T-helper 2 cell treated with Interferon-gamma antibody and Interleukin-4, amounts not matched to agents 100 ng/mL and 5 ng/mL, for 36 hours (primary cell): Measurements from ENCODE around the gene WDR45B. TPM values are rescaled to one million over a fixed set of nuclear protein-coding genes. Genes with fewer than 3 reads are reported as not detected.

Experiments
- total RNA-seq: library from RNA; stranded (reverse); gene quantifications from 2 replicates; pipeline ENCODE4 v1.2.3, GENCODE V29; 2022

The WDR45B gene
- total RNA-seq, 1 donor from 2014 or later: 34.0 TPM

Other genes starting within 250 kb of the WDR45B start
- gene HEXD, start 230.1 kb downstream of the WDR45B start, total RNA-seq: 47.3 and 51.1 TPM in 2 replicates
- 25.5 and 26.6 TPM in 2 replicates for gene OGFOD3, start 229.9 kb downstream of the WDR45B start, total RNA-seq
- 297 and 304 TPM in 2 replicates for gene CYBC1, start 197.7 kb downstream of the WDR45B start, total RNA-seq
- gene NARF, start 189.7 kb downstream of the WDR45B start, total RNA-seq: 109 and 110 TPM in 2 replicates
- 66.3 and 71.1 TPM in 2 replicates for gene FOXK2, start 128.7 kb downstream of the WDR45B start, total RNA-seq
- 0.91 and 1.1 TPM in 2 replicates for gene RAB40B, start 50.3 kb upstream of the WDR45B start, total RNA-seq
- gene FN3KRP, start 68.3 kb upstream of the WDR45B start, total RNA-seq: 38.4 and 41.0 TPM in 2 replicates
- 4.2 and 5.3 TPM in 2 replicates for gene FN3K, start 87.2 kb upstream of the WDR45B start, total RNA-seq
- gene TBCD, start 103.6 kb upstream of the WDR45B start, total RNA-seq: 166 and 177 TPM in 2 replicates
- not detected in 2 replicates for gene ZNF750, start 191.6 kb upstream of the WDR45B start, total RNA-seq